Measurements from ENCODE around the gene TEDC1.

DNA sequence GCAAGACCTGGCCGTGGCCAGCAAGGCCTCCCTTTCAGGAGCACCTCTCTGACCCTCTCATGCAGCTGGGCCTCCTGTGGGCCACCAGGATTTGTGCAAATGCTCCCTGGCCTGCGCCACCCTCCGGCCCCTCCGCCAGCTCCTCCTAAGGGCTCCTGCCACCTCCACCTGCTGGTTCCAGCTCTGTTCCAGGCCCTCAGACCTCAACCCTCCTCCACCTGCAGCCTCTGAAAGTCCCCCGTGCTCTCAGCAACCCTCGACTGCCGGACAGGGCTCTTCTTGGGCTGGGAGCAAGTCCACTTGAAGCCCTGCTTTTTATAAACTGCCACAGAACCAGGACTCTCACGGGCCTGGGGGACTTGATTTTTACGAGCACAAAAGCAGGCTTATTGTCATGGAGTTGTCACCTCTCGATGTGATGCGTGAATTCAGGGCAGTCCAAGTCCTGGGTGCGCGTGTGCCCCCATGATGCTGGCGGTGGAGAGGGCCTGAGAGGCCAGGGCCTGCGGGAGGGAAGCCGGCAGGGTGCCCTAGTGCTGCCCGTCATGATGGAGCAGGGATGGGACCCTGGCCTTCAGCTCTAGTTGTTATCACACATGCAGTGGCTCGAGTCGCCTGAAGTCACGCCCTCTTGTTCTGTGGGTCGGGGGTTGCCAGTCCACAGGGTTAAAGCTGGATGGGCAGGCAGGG lies 9.1 kb downstream of the TEDC1 start:
- no peak for TF ChIP-seq EZH2 (IDR thresholded peaks at IDR 0.05)
- TF ChIP-seq FOXP2 (optimal IDR thresholded peaks at IDR 0.05; ENCODE audit: control extremely low read depth, extremely low read length, insufficient read depth) = no peak
- TF ChIP-seq POLR2AphosphoS5 (IDR thresholded peaks at IDR 0.05; ENCODE audit: borderline replicate concordance, low read depth, low read length) = no peak
